GM19238 (cell line): ENCODE results near the gene VPS16.
"Not testable (repeated sequence)": the region's sequence is repeated elsewhere in the genome, so short reads cannot be mapped to it uniquely, and the experiment has no call there.

Experiments used
- DNase-seq: peaks from one replicate; pipeline ENCODE4 v3.0.0; 2011; ENCODE audit warnings: low spot score; ENCODE audit not compliant: insufficient read length

Gene VPS16

DNA sequence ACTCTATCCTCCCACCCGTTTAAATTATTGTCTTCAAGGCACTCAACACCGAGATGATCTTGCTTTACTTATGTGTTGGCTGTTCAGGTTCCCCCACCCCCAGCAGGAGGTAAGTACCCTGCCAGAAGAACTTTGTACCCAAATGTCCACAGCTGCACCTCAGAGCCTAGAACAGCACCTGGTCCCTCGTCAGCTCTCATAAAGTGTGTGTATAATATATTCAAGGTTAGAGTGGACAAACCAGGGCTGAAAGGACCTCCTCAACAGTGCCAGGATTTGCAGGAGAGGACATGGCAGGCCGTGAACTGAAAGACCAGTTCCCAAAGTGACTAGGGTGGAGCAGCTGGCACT lies 34.2 kb upstream of the VPS16 start:
- DNase-seq: no peak

GRCh38 chr20:2807019-2807418 lies 33.5 kb upstream of the VPS16 start:
- no peak for DNase-seq

DNA sequence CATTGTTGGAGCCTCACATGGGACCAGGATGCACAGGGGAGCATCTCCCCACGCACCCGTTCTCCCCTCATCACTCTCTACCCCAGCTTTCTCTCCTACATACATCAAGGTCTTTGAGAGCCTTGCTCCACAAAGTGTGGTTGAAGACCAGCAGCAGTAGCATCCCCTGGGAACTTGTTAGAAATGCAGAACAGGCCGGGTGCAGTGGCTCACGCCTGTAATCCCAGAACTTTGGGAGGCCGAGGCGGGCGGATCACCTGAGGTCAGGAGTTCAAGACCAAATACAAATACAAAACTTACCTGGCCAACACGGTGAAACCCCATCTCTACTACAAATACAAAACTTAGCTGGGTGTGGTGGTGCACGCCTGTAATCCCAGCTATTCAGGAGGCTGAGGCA lies 32.6 kb upstream of the VPS16 start:
- not testable (repeated sequence) for DNase-seq

DNA sequence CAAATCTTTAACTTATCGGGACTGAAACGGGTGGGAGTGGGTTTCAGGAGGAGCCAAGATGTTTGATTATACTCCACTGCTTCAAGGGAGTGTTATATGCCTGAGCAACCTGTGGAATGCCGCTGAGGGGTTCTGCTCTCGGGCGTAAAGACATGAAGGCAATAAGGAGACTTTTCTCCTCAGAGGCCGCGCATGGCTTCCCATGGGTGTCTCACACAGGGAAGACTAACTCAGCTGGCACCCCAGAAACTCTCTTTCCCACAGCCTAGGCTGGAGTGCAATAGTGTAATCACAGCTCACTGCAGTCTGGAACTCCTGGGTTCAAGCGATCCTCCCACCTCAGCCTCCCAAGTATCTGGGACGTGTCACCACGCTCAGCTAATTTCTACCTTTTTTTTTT lies 30.9 kb upstream of the VPS16 start:
- DNase-seq: no peak

DNA sequence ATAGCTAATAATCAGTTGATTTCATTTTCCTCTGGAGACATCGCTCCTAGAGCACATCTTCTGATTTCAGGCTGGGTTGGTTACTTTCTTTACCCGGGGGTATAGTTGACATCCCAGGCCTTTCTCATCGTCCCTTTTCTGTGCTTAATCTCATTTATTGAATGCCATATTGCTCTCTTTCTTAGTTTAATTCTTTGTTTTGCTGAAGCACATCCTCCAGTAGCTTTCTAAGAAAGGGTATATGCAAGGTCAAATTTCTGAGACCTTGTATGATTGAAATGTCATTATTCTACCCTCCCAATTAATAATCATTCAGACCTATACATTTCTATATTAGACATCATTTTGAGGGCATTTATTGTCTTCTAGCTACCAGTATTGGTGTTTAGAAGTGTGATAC lies 28.4 kb upstream of the VPS16 start:
- DNase-seq: no peak

DNA sequence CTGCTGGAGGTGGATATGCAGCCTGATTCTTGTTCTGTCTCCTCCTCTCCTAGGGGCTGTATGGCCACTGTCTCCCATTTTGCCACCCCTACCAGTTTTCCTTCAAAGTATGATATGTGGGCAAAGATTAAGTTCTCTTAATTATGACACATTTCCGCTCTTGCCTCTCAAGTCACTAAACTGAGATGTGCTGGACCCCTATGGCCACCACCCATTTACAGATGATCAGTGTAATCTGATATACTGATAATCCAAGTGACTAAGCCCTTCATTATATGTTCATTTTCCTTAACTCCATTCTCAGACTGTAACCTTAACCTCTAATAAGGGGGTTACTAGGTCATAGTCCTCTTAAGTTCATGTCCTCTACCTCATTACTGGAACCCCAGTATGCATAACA lies 26.5 kb upstream of the VPS16 start:
- DNase-seq: no peak

DNA sequence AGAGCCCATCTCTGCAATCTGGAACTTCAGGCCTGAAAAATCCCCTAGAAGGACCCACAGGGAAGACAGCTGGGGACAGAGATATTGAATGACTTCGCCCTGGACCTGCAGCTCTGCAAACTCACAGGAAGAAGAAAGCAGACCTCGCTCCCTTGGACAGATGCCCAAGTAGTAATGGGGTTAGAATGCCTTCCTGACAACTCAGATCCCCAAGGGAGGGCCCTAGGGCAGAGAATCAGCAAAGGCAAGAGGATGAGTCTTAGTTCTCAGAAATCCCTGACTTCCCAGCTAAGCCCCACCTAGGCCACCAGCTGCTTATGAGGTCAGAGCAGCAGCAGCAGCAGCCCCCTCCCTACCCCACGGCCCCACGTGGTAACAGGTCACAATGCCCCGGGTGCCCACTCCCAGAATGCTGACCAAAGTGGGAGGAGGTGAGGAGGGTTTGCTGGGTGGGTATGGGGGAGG lies 25.9 kb upstream of the VPS16 start, which contains the start of gene C20orf141:
Gene C20orf141, plus strand, starts transcription at position 401 of the 465 bp plus-strand sequence. CDS start 198 bp downstream, outside the sequence.
- DNase-seq: no peak

DNA sequence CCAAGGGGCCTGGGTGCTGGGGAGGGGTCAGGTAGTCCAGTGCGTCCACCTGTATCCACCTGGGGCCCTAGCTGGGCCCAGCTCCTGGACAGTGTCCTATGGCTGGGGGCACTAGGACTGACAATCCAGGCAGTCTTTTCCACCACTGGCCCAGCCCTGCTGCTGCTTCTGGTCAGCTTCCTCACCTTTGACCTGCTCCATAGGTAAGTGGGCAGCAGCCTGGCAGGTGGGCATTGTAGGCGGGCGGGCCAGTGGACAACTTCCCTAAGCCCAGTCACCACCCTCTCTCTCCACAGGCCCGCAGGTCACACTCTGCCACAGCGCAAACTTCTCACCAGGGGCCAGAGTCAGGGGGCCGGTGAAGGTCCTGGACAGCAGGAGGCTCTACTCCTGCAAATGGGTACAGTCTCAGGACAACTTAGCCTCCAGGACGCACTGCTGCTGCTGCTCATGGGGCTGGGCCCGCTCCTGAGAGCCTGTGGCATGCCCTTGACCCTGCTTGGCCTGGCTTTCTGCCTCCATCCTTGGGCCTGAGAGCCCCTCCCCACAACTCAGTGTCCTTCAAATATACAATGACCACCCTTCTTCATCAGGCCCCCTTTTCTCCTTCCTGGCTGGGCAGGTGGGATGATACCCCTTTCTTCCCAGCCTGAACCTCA lies 25.2 kb upstream of the VPS16 start:
- DNase-seq: no peak

GRCh38 chr20:2816030-2816582 lies 24.4 kb upstream of the VPS16 start, which contains the start of gene TMEM239:
TMEM239 (plus strand) TSS chr20:2816364; CDS start chr20:2816555, 191 bp downstream.
- no peak for DNase-seq

- no peak for DNase-seq
These were observed 23.8 kb upstream of the VPS16 start for GRCh38 chr20:2816583-2817340.

DNA sequence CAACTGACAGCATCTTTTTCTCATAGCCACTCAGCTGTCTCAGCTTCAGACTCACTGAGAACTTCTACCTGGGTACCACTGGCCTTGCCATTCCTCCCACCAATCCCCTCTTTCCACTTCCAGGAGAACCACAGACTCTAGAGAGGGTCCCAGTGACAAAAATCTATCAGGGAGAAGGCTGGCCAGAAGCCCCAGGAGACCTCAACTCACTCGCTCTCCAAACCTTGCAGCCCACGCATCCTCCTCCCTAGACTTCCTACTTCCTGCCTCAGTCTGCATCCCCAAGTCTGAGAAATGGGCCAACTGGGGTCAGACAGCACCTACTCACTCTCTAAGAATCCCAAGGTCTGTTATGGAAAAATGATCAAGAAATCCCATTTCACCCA lies 23.2 kb upstream of the VPS16 start:
- no peak for DNase-seq

DNA sequence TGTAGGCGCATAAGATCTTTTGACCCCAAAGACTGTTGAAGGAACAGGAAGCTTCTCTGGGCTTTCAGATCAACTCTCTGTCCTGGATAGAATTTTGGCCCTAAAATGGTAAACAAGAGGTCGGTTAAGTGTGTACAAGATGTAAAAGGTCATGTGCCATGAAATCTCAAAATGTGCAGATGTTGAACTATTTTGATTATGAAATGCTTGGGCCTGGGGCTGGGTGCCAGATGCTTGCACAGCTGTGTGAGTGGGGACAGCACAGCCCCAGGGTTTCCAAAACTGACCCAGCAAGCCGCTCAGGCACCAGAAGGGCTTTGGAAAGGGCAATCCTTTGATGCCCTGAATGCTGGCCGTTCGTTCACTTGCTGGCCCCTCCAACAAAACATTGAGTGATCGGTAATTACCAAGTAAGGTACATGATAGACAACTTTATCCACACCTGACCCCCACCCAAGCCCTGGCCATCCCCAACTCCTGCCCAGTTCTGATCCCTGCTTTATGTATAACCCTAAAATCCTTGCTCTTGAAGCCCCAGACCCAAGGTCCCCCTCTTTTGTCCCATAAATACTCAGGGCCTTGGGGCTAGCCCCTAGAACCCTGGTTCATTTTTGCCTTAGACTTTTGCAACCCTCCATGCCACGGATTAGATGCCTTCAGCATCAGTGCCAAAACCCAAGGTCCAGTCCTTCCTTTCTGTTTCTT lies 22.5 kb upstream of the VPS16 start:
- no peak for DNase-seq

GRCh38 chr20:2820084-2820895 lies 20.3 kb upstream of the VPS16 start:
- no peak for DNase-seq

- no peak for DNase-seq
These were observed 19.4 kb upstream of the VPS16 start for GRCh38 chr20:2820896-2821869.

GRCh38 chr20:2822073-2822472 lies 18.5 kb upstream of the VPS16 start:
- DNase-seq: no peak

GRCh38 chr20:2825761-2826160 lies 14.8 kb upstream of the VPS16 start:
- no peak for DNase-seq

DNA sequence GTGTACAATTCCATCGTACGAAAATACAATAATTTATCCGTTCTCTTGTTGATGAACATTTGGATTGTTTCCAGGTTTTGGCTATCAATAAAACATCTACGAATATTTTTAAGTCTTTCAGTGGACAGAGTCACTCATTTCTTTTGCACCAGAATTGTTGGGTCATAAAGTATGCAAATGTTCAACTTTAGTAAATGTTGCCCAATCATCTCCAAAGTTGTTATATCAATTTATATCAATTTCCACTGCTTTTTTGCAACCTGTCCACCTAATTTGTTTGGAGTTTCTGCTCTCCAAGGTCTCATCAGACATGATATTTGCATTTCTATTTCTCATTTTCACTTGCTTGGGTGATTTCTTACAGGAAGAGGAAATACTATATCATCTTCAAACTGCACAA lies 13.9 kb upstream of the VPS16 start:
- DNase-seq: no peak

DNA sequence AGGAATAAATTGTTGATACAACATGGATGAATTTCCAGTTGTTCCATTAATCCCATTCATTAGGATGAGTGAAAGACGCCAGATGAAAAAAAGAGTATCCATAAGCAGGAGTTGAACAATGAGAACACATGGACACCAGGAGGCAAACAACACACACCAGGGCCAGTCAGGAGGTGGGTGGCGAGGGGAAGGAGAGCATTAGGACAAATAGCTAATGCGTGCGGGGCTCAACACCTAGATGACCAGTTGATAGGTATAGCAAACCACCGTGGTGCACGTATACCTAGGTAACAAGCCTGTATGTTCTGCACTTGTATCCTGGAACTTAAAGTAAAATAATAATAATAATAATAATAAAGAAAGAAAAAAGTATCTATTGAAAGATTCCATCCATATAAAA lies 11.2 kb upstream of the VPS16 start:
- DNase-seq: no peak

DNA sequence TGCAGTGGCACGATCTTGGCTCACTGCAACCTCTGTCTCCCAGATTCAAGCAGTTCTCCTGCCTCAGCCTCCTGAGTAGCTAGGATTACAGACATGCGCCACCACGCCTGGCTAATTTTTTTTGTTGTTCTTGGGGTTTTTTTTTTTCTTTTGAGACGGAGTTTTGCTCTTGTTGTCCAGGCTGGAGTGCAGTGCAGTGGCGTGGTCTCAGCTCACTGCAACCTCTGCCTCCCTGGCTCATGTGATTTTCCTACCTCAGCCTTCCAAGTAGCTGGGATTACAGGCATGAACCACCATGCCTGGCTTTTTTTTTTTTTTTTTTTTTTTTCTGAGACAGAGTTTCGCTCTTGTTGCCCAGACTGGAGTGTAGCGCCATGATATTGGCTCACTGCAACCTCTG lies 9.3 kb upstream of the VPS16 start:
- not testable (repeated sequence) for DNase-seq

- DNase-seq: no peak
These were observed 6.8 kb upstream of the VPS16 start for GRCh38 chr20:2833761-2834160.
